ENCODE results near the gene DICER1.

Gene DICER1

GRCh38 chr14:95122621-95122945 is 34.7 kb downstream of the DICER1 start:
- no peak for DNase-seq (ENCODE audit: low read depth)

- DNase-seq (ENCODE audit: low read depth): no peak
These were observed 35.3 kb downstream of the DICER1 start for GRCh38 chr14:95121911-95122620.

GRCh38 chr14:95119336-95119735 is 38.0 kb downstream of the DICER1 start:
- DNase-seq (ENCODE audit: low read depth): no peak

GRCh38 chr14:95117937-95118721 is 39.2 kb downstream of the DICER1 start:
- DNase-seq (ENCODE audit: low read depth): no peak

GRCh38 chr14:95113476-95113875 is 43.9 kb downstream of the DICER1 start:
- DNase-seq (ENCODE audit: low read depth): no peak

GRCh38 chr14:95111507-95112164 is 45.7 kb downstream of the DICER1 start:
- DNase-seq (ENCODE audit: low read depth): no peak

- DNase-seq (ENCODE audit: low read depth): no peak
These were observed 47.2 kb downstream of the DICER1 start for GRCh38 chr14:95110178-95110577.

- no peak for DNase-seq (ENCODE audit: low read depth)
These were observed 49.6 kb downstream of the DICER1 start for GRCh38 chr14:95107711-95108110.

GRCh38 chr14:95106971-95107370 is 50.4 kb downstream of the DICER1 start:
- peak; percentile 21 for DNase-seq (ENCODE audit: low read depth)

GRCh38 chr14:95104911-95105310 is 52.4 kb downstream of the DICER1 start:
- DNase-seq (ENCODE audit: low read depth): peak; percentile 17

- no peak for DNase-seq (ENCODE audit: low read depth)
These were observed 54.7 kb downstream of the DICER1 start for GRCh38 chr14:95102680-95103044.

- DNase-seq (ENCODE audit: low read depth): no peak
These were observed 55.3 kb downstream of the DICER1 start for GRCh38 chr14:95101736-95102679.

GRCh38 chr14:95098984-95099599 is 58.2 kb downstream of the DICER1 start:
- peak; percentile 59 for DNase-seq (ENCODE audit: low read depth)

- DNase-seq (ENCODE audit: low read depth): no peak
These were observed 59.9 kb downstream of the DICER1 start for GRCh38 chr14:95097385-95097784.

GRCh38 chr14:95096476-95096875 is 60.9 kb downstream of the DICER1 start:
- DNase-seq (ENCODE audit: low read depth): no peak

- peak; percentile 33 for DNase-seq (ENCODE audit: low read depth)
These were observed 61.3 kb downstream of the DICER1 start for GRCh38 chr14:95095996-95096395.

- DNase-seq (ENCODE audit: low read depth): no peak
These were observed 64.6 kb downstream of the DICER1 start for GRCh38 chr14:95092723-95093122.

GRCh38 chr14:95091581-95091980 is 65.7 kb downstream of the DICER1 start:
- DNase-seq (ENCODE audit: low read depth): no peak

GRCh38 chr14:95088665-95089064 is 68.7 kb downstream of the DICER1 start:
- no peak for DNase-seq (ENCODE audit: low read depth)

GRCh38 chr14:95087619-95088018 is 69.7 kb downstream of the DICER1 start:
- no peak for DNase-seq (ENCODE audit: low read depth)

GRCh38 chr14:95085321-95085720 is 72.0 kb downstream of the DICER1 start:
- peak; percentile 3 for DNase-seq (ENCODE audit: low read depth)

GRCh38 chr14:95078867-95079266 is 78.5 kb downstream of the DICER1 start:
- no peak for DNase-seq (ENCODE audit: low read depth)

Measured in amniotic epithelial cell (primary cell).